Subcutaneous adipose tissue (tissue), 4 donors: ENCODE results near the gene ITPKB. TPM values are rescaled to one million over a fixed set of nuclear protein-coding genes. Genes with fewer than 3 reads are reported as not detected.

Experiments
- total RNA-seq, 4 donors: library from RNA; depleted of rRNA; stranded (reverse); fragments of >200 nt; gene quantifications; one replicate each; pipeline ENCODE4 v1.1.0, GENCODE V29; 2016
- TF ChIP-seq, protein P1 (sequence below): fragments of 450-650 bp; IDR thresholded peaks from one replicate; pipeline ENCODE4 v1.5.1; 2016; ENCODE audit warnings: low read depth, mild to moderate bottlenecking, control low read depth, antibody characterized with exemption, moderate library complexity

Gene ITPKB
- total RNA-seq, 4 donors from 2014 or later: 16.6 to 72.5 (median 28.1) TPM

DNA sequence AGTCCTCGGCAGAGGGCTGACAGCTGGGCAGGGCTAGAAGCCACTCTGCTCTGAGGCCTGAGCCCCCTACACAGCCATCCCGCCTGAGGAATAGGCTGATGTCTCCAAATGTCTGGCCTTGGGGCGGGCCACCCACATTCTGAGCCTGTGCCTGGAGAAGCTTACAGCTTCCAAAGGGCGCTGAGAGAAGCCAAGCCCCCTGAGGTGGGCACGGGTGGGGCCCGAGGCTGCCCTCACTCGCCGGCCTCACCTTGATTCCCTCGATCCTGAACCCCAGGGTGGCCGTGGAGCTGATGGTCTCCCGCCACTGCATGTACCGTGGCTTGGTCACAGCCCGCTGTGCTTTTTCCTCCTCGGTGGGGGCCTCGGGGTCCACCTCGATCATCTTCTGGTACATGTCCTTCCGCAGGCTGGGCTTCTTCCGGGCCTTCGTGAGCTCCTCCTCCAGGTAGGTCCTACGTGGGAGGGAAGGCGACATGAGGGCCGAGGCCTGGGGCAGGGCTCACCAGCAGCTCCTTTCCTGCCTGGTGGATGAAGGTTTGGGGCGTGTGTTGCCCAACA is 97.3 kb downstream of the ITPKB start:
- TF ChIP-seq, protein P1, sequence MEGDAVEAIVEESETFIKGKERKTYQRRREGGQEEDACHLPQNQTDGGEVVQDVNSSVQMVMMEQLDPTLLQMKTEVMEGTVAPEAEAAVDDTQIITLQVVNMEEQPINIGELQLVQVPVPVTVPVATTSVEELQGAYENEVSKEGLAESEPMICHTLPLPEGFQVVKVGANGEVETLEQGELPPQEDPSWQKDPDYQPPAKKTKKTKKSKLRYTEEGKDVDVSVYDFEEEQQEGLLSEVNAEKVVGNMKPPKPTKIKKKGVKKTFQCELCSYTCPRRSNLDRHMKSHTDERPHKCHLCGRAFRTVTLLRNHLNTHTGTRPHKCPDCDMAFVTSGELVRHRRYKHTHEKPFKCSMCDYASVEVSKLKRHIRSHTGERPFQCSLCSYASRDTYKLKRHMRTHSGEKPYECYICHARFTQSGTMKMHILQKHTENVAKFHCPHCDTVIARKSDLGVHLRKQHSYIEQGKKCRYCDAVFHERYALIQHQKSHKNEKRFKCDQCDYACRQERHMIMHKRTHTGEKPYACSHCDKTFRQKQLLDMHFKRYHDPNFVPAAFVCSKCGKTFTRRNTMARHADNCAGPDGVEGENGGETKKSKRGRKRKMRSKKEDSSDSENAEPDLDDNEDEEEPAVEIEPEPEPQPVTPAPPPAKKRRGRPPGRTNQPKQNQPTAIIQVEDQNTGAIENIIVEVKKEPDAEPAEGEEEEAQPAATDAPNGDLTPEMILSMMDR: no peak

DNA sequence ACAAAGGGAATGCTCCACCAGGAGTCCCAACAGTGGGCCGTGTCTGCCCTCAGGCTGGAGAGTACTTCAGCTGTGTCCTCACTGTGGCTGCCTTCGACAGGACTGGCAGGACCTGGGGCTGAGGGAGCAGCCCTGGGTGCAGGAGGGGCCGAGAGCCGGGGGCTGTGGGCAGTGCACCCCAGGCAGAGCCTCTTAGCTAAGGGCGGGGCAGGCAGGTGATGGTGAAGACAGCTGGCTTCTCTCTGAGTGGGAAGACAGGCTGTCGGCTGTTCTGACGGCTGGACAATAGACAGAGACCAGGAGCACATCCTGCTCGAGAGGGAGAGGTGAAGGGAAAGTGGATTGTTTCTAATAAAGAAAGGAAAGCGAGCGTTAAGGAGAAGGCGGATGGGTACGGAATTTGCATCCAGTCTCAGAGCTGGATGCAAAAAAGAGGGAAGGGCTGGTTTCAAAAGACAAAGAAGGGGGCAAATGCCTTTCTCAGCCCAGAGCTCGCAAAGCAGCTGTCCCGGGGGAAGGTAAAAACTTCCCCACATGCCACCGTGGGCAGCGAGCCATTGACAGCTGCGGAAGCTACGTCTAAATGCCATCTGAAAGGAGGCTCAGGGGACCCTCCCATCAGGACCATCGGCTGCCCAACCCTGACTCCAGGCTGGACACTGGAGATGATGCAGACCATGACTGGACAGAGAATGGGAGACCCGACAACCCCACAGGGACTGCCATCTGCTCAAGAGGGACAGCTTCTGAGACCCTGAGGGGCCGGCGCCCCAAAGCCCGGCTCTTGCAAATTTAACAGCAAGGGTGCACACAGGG is 98.6 kb downstream of the ITPKB start:
- TF ChIP-seq, protein P1: no peak

GRCh38 chr1:226639631-226640061 is 99.4 kb downstream of the ITPKB start:
- TF ChIP-seq, protein P1: no peak

GRCh38 chr1:226638608-226639007 is 100.5 kb downstream of the ITPKB start:
- TF ChIP-seq, protein P1: no peak

- TF ChIP-seq, protein P1: no peak
Measured at GRCh38 chr1:226638001-226638601, 101.0 kb downstream of the ITPKB start.

DNA sequence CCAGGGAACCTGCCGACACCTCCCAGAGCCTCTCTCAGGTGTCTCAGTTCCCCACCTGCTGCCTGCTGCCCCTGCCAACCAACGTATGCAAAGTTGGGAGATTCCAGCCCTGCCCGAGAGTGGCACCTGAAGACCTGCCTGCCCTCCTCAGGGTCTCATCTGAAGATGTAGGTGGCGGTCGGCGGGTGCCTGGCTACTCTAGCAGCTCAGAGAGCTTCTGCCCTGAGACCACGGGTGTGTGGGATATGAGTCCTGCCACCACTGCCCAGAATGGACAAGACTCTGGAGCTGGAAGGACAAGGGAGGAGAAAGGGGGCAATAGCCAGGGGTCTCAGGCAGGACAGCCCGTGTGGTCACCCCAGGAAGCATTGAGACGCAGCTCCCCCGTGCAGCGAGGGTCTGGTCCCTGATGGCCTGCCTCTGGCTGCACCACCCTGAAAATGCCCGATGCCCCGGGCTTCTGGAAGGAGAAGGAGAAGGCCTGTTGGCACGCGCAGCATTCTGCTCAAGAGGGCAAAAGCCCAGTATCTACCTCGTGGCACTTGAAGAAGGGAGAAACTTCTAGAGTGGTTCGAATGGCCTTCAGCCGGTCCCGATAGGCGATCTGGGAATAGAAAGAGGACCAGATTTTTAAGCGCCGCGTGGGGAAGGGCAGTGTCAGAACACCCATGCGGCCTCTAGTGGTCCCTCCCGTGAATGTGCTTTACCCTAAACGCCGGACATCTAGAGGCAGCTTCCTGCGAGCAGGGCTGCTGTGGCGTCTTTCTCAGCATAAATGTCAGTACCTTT is 101.7 kb downstream of the ITPKB start:
- TF ChIP-seq, protein P1: no peak

DNA sequence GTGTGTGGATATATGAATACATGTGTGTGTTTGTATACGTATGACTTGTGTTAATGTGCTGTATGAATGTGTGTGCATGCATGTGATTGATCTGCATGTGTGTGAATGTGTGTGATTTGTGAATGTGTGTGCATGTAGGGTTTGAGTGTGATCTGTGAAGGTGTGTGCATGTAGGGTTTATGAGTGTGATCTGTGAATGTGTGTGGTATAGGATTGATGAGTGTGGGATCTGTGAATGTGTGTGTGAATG is 102.3 kb downstream of the ITPKB start:
- TF ChIP-seq, protein P1: no peak
